HG03469 (cell line): ENCODE results near the gene F7.

ENCODE experiments used
- ATAC-seq: cut with Tn5 transposase; IDR thresholded peaks from one replicate; pipeline ENCODE4 v1.9.1; 2021; ENCODE audit warnings: mild to moderate bottlenecking, moderate library complexity, moderate number of reproducible peaks; ENCODE audit not compliant: unreplicated experiment

Gene F7

GRCh38 chr13:113116206-113116800 lies 10.7 kb downstream of the F7 start:
- ATAC-seq = no peak

GRCh38 chr13:113116871-113117271 lies 11.3 kb downstream of the F7 start:
- ATAC-seq = no peak

DNA sequence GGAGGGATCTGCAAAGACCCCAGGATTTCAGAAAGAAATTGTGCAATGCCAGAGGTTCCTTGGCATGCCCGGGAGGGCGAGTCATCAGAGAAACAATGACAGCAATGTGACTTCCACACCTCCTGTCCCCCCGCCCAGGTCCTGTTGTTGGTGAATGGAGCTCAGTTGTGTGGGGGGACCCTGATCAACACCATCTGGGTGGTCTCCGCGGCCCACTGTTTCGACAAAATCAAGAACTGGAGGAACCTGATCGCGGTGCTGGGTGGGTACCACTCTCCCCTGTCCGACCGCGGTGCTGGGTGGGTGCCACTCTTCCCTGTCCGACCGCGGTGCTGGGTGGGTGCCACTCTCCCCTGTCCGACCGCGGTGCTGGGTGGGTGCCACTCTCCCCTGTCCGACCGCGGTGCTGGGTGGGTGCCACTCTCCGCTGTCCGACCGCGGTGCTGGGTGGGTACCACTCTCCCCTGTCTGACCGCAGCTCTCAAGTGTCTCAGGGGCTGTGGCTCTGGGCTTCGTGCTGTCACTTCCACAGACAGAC lies 11.8 kb downstream of the F7 start:
- no peak for ATAC-seq

GRCh38 chr13:113117911-113118260 lies 12.3 kb downstream of the F7 start:
- ATAC-seq = no peak

- ATAC-seq = no peak
Observed at GRCh38 chr13:113118261-113119021, 12.8 kb downstream of the F7 start.

DNA sequence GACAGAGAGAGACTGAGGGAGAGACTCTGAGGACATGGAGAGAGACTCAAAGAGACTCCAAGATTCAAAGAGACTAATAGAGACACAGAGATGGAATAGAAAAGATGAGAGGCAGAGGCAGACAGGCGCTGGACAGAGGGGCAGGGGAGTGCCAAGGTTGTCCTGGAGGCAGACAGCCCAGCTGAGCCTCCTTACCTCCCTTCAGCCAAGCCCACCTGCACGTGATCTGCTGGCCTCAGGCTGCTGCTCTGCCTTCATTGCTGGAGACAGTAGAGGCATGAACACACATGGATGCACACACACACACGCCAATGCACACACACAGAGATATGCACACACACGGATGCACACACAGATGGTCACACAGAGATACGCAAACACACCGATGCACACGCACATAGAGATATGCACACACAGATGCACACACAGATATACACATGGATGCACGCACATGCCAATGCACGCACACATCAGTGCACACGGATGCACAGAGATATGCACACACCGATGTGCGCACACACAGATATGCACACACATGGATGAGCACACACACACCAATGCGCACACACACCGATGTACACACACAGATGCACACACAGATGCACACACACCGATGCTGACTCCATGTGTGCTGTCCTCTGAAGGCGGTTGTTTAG lies 13.7 kb downstream of the F7 start:
- no peak for ATAC-seq

DNA sequence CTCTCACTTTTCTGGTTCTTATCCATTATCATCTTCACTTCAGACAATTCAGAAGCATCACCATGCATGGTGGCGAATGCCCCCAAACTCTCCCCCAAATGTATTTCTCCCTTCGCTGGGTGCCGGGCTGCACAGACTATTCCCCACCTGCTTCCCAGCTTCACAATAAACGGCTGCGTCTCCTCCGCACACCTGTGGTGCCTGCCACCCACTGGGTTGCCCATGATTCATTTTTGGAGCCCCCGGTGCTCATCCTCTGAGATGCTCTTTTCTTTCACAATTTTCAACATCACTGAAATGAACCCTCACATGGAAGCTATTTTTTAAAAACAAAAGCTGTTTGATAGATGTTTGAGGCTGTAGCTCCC lies 14.2 kb downstream of the F7 start:
- no peak for ATAC-seq

DNA sequence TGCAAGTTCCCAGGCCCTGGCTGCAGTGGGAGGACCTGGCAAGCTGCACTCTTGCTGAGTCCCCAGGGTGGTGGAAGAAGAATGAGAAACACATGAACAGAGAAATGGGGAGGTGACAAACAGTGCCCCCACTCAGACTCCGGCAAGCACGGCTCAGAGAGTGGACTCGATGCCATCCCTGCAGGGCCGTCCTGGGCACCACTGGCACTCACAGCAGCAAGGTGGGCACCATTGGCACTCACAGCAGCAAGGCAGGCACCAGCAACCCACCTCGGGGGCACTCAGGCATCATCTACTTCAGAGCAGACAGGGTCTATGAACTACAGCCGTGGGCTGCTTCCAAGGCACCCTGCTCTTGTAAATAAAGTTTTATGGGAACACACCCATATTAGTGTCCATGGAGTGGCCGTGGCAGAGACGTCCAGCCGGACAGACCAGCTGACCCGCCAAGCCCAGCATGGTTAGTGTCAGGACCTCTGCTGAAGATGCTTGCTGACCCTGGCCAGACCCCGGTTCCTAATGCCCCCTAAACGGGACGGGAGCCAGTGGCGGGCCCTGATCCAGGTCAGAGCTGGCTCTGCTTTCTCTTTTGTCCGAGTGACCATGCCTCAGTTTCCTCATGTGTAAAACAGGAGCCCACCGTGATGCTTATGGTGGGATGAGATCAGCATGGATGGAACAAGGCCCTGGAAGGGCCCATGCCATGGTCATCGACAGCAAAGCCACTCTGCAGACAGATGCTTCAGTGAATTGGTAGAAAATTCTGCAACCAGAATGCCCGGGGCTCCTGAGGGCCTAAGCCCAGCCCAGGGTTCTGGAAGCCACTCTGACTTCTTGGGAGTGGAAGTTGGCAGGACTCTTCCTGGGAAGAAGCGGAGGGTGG lies 14.9 kb downstream of the F7 start:
- no peak for ATAC-seq

- no peak for ATAC-seq
Observed at GRCh38 chr13:113121183-113121927, 15.8 kb downstream of the F7 start.

DNA sequence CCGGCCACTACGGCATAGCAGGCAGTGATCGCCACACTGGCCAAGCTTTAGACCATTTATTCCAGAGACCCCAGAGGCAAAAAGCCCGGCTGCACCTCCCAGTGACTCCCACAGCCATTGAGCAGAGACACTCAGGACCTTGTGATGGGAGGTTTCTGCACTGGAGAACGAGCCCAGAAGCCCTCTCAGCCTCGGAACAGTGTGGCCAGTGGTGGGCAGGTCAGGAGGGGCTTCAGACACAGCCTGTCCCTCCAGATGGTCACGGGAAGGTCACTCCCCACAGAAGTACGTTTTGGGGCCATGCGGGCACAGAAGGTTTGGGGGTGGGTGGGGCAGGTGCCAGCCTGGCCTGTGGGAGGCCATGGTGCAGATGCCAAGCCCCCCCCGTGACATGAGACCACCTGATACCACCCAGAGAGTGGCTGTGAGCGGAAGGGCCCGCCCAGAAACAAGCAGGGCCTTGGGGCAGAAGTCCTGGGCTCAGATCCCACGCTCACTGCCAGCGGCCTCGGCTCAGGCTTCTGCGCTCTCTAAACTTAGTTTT lies 16.4 kb downstream of the F7 start:
- ATAC-seq = no peak

GRCh38 chr13:113122550-113123225 lies 17.1 kb downstream of the F7 start, which contains the start of gene F10:
TSS of gene F10 (plus strand) at chr13:113122799. CDS start at chr13:113122856, 57 bp downstream.
- ATAC-seq = no peak

DNA sequence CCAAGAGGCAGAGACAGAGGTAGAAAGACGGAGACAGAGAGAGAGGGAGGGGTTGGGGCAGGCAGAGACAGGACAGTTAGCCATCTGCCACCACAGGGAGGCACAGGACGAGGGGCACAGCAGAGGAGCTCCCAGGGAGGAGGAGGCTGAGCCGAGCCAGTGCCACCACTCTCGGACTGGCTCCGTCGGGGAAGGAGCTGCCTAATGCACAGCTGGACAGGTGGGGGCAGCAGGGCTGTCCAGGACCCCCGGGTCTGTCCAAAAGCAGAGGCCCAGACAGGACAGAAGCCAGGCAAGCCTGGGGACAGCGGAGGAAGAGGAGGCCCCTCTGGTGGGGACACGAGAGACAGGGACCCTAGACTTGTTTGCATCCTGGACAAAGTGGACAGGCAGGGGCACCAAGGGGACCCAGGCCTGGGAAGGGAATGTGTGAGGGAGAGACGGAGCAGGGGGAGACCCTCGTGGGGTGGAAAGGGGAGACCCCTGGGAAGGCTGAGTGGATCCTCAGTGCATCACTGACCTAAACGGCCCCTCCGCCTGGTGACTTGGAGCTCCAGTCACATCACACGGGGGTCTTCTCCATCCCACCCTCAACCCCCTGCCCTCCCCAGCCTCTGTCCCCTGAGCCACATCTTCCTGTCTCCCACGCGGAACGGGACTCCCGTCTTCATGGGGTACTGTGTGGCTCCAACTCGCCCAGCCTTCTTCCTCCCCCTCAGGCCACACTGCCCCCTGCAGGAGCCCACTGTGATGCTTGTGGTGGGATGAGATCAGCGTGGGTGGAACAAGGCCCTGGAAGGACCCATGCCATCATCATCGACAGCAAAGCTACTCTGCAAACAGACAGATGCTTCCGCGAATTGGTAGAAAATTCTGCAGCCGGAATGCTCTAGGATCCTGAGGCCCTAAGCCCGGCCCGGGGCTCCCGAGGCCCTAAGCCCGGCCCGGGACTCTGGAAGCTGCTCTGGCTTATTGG lies 17.9 kb downstream of the F7 start:
- ATAC-seq = no peak

DNA sequence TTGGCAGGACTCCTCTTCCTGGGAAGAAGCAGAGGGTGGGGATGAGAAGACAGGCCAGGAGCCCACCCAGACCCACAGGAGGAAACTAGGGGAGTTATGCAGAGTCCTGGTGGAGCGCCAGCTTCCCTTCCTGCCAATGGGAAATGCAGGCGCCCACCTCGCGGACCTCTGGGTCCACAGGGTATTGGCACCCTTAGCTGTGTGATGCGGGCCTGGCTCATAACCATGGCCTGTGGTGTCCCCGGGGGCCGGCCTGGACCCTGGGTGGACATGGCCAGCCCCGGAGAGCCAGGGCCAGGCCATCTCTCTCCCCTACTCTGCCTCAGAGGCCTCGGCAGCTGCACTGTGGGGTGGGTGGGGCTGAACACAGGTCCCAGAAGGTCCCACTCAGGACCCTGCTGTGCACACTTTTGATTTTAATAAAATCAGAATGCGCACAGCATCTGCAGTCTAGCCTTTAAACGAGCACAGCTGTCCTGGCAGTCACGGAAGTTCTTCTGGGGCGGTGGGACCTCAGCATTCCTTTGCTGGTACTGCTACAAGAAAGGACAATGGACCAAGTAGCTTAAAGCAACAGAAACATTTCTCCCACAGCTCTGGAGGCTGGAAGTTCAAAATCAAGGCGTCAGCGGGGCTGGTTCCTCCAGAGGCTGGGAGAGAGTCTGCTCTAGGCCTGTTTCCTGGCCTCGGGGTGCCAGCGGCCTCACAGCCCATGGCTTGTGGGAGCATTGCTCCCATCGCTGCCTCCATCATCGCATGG lies 18.8 kb downstream of the F7 start:
- no peak for ATAC-seq

DNA sequence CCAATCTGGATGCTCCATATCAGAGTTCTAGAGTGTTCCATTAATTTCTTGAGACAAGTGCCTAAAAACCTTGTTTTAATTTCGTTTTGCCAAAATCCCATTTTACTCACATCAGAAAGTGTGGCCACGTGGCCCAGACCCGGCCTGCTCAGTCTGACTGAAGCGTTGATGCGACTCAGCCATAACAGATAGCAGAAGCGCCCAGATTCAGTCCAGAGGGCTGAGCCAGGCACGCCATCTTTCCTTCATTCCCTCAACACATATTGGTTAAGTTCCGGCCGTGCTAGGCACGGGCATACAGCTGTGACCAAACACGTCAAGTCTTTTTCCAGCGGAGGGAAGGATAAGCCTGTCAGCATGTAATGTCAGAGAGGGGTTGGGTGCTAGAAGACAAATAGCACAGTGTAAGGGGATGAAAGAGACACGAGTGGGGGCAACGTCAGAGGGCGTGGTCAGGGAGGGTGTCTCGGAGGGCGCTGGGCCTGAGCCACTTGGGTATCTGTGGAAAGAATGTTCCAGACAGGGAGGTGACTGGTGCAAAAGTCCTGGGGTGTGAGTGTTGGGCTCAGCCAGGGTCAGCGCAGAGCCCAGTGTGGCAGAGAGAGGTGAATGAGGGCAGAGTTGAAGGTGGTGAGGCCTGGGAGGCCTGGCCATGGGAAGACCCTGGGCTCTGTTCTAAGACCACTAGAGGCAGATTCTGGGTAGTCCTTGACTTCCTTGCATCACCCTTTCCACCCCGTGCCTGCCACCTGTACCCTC lies 20.1 kb downstream of the F7 start:
- no peak for ATAC-seq

- ATAC-seq = no peak
Observed at GRCh38 chr13:113126265-113127150, 20.9 kb downstream of the F7 start.

GRCh38 chr13:113129480-113129879 lies 23.9 kb downstream of the F7 start:
- ATAC-seq = no peak
